Calu3 (cell line): ENCODE data around the gene INSYN2B. TPM values are rescaled to one million over a fixed set of nuclear protein-coding genes. Genes with fewer than 3 reads are reported as not detected.

ENCODE experiments used
- BruUV-seq: library from RNA; stranded (reverse); fragments of 400-500 nt; replicated peaks from 2 replicates; lab custom pipeline; 2021; lab: Mats Ljungman, UMichigan
- CTCF ChIA-PET: fragments of 300-600 bp; sonication (Branson Sonifier 250); formaldehyde crosslinking; loops from one replicate; lab custom pipeline; 2022; ENCODE audit warnings: antibody characterized with exemption; lab: Charles Lee
- DNase-seq: peaks from one replicate; pipeline ENCODE4 v3.0.0; 2022
- H3K27ac Mint-ChIP-seq: one replicate; pipeline ENCODE4 v1.8.0; 2022; ENCODE audit warnings: mixed read lengths; ENCODE audit not compliant: unreplicated experiment
- H3K27me3 Mint-ChIP-seq: one replicate; pipeline ENCODE4 v1.8.0; 2022; ENCODE audit warnings: mixed read lengths; ENCODE audit not compliant: unreplicated experiment
- H3K36me3 Mint-ChIP-seq: one replicate; pipeline ENCODE4 v1.8.0; 2022; ENCODE audit warnings: mild to moderate bottlenecking, moderate library complexity, mixed read lengths; ENCODE audit not compliant: insufficient read depth, unreplicated experiment
- H3K4me1 Mint-ChIP-seq: one replicate; pipeline ENCODE4 v1.8.0; 2022; ENCODE audit warnings: mild to moderate bottlenecking, low read depth, mixed read lengths; ENCODE audit not compliant: unreplicated experiment
- H3K4me3 Mint-ChIP-seq: one replicate; pipeline ENCODE4 v1.8.0; 2022; ENCODE audit warnings: mild to moderate bottlenecking, low read depth, moderate library complexity, mixed read lengths; ENCODE audit not compliant: unreplicated experiment
- H3K9me3 Mint-ChIP-seq: one replicate; pipeline ENCODE4 v1.8.0; 2022; ENCODE audit warnings: low read depth, mixed read lengths; ENCODE audit not compliant: unreplicated experiment
- intact Hi-C: fragments of 100-400 bp; cut with micrococcal nuclease; formaldehyde crosslinking; loops from one replicate; pipeline ENCODE4 v1.10.0; 2022; ENCODE audit not compliant: unreplicated experiment
- total RNA-seq: library from RNA; stranded (reverse); gene quantifications from 2 replicates; pipeline ENCODE4 v1.2.3, GENCODE V29; 2022
- TF ChIP-seq, protein P1 (sequence below): fragments of 200-600 bp; IDR thresholded peaks from one replicate; pipeline ENCODE4 v1.8.0; 2022; ENCODE audit warnings: antibody characterized with exemption; ENCODE audit not compliant: unreplicated experiment

INSYN2B gene
- total RNA-seq, 1 experiment from 2014 or later: not detected

DNA sequence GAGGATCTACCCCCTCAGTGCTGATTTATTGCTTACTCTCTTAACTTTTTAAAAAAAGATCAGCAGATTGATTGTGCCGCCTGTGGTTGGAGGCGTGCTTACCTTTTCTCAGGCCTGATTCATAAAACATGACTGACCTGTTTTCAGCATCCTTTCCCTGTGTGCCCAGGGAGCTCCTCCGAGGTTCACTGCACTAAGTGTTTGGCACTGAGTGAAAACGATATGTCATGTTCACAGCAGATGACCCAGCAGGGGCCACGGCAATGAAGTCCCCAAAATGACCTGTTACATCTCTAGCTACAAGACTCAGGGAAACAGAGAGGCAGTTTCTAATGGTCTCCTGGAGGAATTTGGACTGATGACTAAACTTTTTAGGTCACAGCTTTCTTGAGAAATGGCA is 69.9 kb downstream of the INSYN2B start:
- no TSS peak for BruUV-seq
- H3K9me3 Mint-ChIP-seq: no peaks in the 10 kb centered on the region
- no peak for DNase-seq
- H3K27me3 Mint-ChIP-seq: peaks cover 80% of the 10 kb centered on the region
- no peak overlapping the region for H3K27ac Mint-ChIP-seq
- CTCF ChIA-PET: interaction anchor here (0.7 kb wide), 1 partner anchor 15 kb away, joined by 3 read pairs; no protein-coding TSS in a partner anchor
- no peaks in the 10 kb centered on the region for H3K4me1 Mint-ChIP-seq
- intact Hi-C loops: loop anchor here (5.0 kb wide), 1 partner anchor 72 kb away; the partner anchor contains the start of gene INSYN2B
- H3K36me3 Mint-ChIP-seq: no peaks in the 10 kb centered on the region
- TF ChIP-seq, protein P1, sequence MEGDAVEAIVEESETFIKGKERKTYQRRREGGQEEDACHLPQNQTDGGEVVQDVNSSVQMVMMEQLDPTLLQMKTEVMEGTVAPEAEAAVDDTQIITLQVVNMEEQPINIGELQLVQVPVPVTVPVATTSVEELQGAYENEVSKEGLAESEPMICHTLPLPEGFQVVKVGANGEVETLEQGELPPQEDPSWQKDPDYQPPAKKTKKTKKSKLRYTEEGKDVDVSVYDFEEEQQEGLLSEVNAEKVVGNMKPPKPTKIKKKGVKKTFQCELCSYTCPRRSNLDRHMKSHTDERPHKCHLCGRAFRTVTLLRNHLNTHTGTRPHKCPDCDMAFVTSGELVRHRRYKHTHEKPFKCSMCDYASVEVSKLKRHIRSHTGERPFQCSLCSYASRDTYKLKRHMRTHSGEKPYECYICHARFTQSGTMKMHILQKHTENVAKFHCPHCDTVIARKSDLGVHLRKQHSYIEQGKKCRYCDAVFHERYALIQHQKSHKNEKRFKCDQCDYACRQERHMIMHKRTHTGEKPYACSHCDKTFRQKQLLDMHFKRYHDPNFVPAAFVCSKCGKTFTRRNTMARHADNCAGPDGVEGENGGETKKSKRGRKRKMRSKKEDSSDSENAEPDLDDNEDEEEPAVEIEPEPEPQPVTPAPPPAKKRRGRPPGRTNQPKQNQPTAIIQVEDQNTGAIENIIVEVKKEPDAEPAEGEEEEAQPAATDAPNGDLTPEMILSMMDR: no peak
- no peak overlapping the region for H3K4me3 Mint-ChIP-seq

DNA sequence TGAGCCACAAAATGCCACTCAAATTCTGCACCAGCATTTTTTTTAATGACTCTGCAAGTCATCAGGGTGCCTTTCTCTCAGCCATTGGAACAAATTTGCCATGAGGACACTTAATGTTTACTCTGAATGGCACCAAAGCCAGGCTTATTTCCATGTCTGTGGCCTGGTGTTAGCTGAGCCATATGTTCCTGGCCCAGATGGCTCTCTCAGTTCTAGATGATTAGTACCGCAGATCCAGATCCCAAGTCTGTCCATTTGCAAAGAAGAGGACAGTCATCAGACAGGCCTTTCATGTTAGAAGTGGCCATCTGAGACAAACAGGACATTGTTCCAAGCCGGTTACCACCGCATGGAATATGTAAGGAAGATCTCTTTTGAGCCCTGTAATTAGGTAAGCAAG is 70.3 kb downstream of the INSYN2B start:
- Mint-ChIP-seq H3K27ac (no peak overlapping the region), H3K4me1 (no peaks in the 10 kb centered on the region), H3K36me3 (no peaks in the 10 kb centered on the region), H3K27me3 (peaks cover 76% of the 10 kb centered on the region), H3K4me3 (no peak overlapping the region), H3K9me3 (no peaks in the 10 kb centered on the region)
- CTCF ChIA-PET: no interaction called here
- intact Hi-C loops: loop anchor here (5.0 kb wide), 1 partner anchor 72 kb away; the partner anchor contains the start of gene INSYN2B
- DNase-seq: no peak
- no TSS peak for BruUV-seq
- TF ChIP-seq, protein P1: no peak

DNA sequence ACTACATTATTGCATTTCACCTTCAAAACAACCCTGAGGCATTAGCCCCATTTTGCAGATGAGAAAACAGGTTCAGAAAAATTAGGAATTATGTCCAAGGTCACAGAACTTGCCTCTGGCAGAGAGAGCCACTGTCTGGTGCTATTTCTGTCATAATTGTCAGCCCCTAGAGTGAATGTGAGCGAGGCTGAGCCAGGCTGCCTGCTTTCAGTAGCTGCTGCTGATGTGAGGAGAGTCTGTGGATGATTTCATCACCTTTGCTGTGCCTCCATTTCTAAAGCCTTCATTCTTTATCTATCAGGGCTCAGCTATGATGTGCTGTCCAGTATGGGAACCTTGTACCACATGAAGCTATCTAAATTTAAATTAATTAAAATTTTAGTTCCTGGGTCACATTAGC is 71.4 kb downstream of the INSYN2B start:
- CTCF ChIA-PET: no interaction called here
- TF ChIP-seq, protein P1: no peak
- H3K9me3 Mint-ChIP-seq: no peaks in the 10 kb centered on the region
- no peak for DNase-seq
- intact Hi-C loops: no loop called here
- H3K4me1 Mint-ChIP-seq: no peaks in the 10 kb centered on the region
- peaks cover 76% of the 10 kb centered on the region for H3K27me3 Mint-ChIP-seq
- H3K4me3 Mint-ChIP-seq: no peak overlapping the region
- no TSS peak for BruUV-seq
- H3K36me3 Mint-ChIP-seq: no peaks in the 10 kb centered on the region
- no peak overlapping the region for H3K27ac Mint-ChIP-seq

DNA sequence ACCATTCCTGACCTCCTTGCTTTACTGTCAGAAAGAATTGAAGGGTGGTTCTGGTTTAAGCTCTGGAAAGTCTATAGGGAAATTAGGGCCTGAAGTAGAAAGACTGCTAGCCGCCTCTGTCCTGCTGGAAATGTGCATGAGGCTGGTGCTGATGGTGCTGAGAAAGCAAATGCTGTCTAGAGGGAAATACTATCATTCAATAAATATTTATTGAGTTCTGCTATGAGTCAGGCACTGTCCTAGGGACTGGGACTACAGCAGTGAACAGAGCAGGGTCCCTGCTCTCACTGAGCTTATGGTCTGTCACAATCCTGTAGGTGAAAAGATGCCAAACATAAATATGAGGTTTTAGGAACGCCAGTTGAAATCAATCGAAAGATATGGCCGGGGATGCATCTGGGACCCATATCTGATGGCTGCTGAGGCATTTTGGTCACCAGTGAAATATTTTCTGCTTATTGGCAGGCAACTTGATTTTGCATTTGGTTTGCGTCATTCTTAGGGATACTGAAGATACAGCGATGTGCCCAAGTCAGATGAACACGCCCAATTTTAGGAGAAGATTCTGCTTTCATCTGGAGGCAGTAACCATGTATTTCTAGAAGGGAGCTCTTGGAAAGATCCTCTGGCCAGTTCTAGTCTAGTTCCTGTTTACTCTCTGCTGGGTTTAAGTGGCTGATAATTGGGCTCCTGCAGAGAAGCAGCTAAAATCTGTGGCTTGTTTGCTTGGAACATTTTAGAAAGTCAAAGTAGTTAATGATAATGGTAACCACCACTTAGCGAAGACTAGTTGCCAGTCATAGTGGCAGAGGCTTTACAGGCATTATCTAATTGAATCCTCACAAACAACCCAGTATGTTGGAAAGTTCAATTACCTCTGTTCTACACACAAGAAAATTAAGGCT is 73.3 kb downstream of the INSYN2B start:
- no peak overlapping the region for H3K4me3 Mint-ChIP-seq
- TF ChIP-seq, protein P1: no peak
- no TSS peak for BruUV-seq
- no peaks in the 10 kb centered on the region for H3K9me3 Mint-ChIP-seq
- no peak for DNase-seq
- no peak overlapping the region for H3K27ac Mint-ChIP-seq
- CTCF ChIA-PET: no interaction called here
- H3K4me1 Mint-ChIP-seq: no peaks in the 10 kb centered on the region
- no peaks in the 10 kb centered on the region for H3K36me3 Mint-ChIP-seq
- peaks cover 76% of the 10 kb centered on the region for H3K27me3 Mint-ChIP-seq
- intact Hi-C loops: no loop called here
